Effector CD8-positive, alpha-beta T cell (primary cell): ENCODE results near the gene MRFAP1.
"Not testable (repeated sequence)": the region's sequence is repeated elsewhere in the genome, so short reads cannot be mapped to it uniquely, and the experiment has no call there.

Experiments
- DNase-seq: peaks from one replicate; lab custom pipeline; 2025; lab: John Stamatoyannopoulos, UW

Gene MRFAP1

GRCh38 chr4:6668391-6668790 lies 27.9 kb downstream of the MRFAP1 start:
- no peak for DNase-seq

- DNase-seq, result no peak
These were observed 31.2 kb downstream of the MRFAP1 start for GRCh38 chr4:6671648-6672047.

GRCh38 chr4:6672131-6672530 lies 31.6 kb downstream of the MRFAP1 start:
- no peak for DNase-seq

GRCh38 chr4:6672541-6673190 lies 32.2 kb downstream of the MRFAP1 start:
- DNase-seq, result not testable (repeated sequence)

- peak; percentile 42 for DNase-seq
These were observed 32.7 kb downstream of the MRFAP1 start for GRCh38 chr4:6673191-6673659.

GRCh38 chr4:6673660-6674499 lies 33.4 kb downstream of the MRFAP1 start:
- peak; percentile 90 for DNase-seq

- peak; percentile 33 for DNase-seq
These were observed 34.1 kb downstream of the MRFAP1 start for GRCh38 chr4:6674500-6675149.

- DNase-seq, result no peak
These were observed 36.5 kb downstream of the MRFAP1 start for GRCh38 chr4:6676722-6677558.

- DNase-seq, result no peak
These were observed 40.0 kb downstream of the MRFAP1 start for GRCh38 chr4:6680372-6681034.

GRCh38 chr4:6681191-6681590 lies 40.7 kb downstream of the MRFAP1 start:
- no peak for DNase-seq

- no peak for DNase-seq
These were observed 42.5 kb downstream of the MRFAP1 start for GRCh38 chr4:6682862-6683590.

- DNase-seq, result no peak
These were observed 44.2 kb downstream of the MRFAP1 start for GRCh38 chr4:6684656-6685055.

GRCh38 chr4:6686104-6686787 lies 45.8 kb downstream of the MRFAP1 start:
- DNase-seq, result no peak

- no peak for DNase-seq
These were observed 47.7 kb downstream of the MRFAP1 start for GRCh38 chr4:6687947-6688878.

GRCh38 chr4:6688879-6689505 lies 48.5 kb downstream of the MRFAP1 start:
- DNase-seq, result peak; percentile 44

- no peak for DNase-seq
These were observed 49.0 kb downstream of the MRFAP1 start for GRCh38 chr4:6689506-6689960.
